NK-92 treated with Interleukin-12 subunit alpha and Interleukin-12 subunit beta, amount 100 ng/mL, for 24 hours (cell line): Measurements from ENCODE around the gene PARD3B.
"Not testable (repeated sequence)": the region's sequence is repeated elsewhere in the genome, so short reads cannot be mapped to it uniquely, and the experiment has no call there.

Experiments
- DNase-seq: peaks from one replicate; lab custom pipeline; 2025; lab: John Stamatoyannopoulos, UW

Gene PARD3B

GRCh38 chr2:204539019-204539385 lies 6.3 kb upstream of the PARD3B start:
- DNase-seq = no peak

- no peak for DNase-seq
Observed at GRCh38 chr2:204541637-204542036, 3.6 kb upstream of the PARD3B start.

- DNase-seq = no peak
Observed at GRCh38 chr2:204542982-204543608, 2.2 kb upstream of the PARD3B start.

- DNase-seq = no peak
Observed at GRCh38 chr2:204545861-204546735, 823 bp downstream of the PARD3B start.

- DNase-seq = no peak
Observed at GRCh38 chr2:204550751-204551511, 5.7 kb downstream of the PARD3B start.

GRCh38 chr2:204551512-204551863 lies 6.2 kb downstream of the PARD3B start:
- DNase-seq = no peak

- DNase-seq = no peak
Observed at GRCh38 chr2:204557604-204558003, 12.3 kb downstream of the PARD3B start.

- not testable (repeated sequence) for DNase-seq
Observed at GRCh38 chr2:204559358-204559757, 14.1 kb downstream of the PARD3B start.

GRCh38 chr2:204560902-204561301 lies 15.6 kb downstream of the PARD3B start:
- DNase-seq = no peak

GRCh38 chr2:204561771-204562170 lies 16.5 kb downstream of the PARD3B start:
- no peak for DNase-seq

- DNase-seq = no peak
Observed at GRCh38 chr2:204566439-204566838, 21.2 kb downstream of the PARD3B start.

GRCh38 chr2:204570421-204570820 lies 25.1 kb downstream of the PARD3B start:
- DNase-seq = no peak

- no peak for DNase-seq
Observed at GRCh38 chr2:204571041-204571440, 25.8 kb downstream of the PARD3B start.

- DNase-seq = no peak
Observed at GRCh38 chr2:204571911-204572310, 26.6 kb downstream of the PARD3B start.

GRCh38 chr2:204573221-204573620 lies 27.9 kb downstream of the PARD3B start:
- DNase-seq = no peak

GRCh38 chr2:204574486-204574885 lies 29.2 kb downstream of the PARD3B start:
- no peak for DNase-seq

- DNase-seq = no peak
Observed at GRCh38 chr2:204575463-204575862, 30.2 kb downstream of the PARD3B start.

- DNase-seq = no peak
Observed at GRCh38 chr2:204576362-204576979, 31.2 kb downstream of the PARD3B start.

GRCh38 chr2:204578928-204579598 lies 33.8 kb downstream of the PARD3B start:
- DNase-seq = no peak

GRCh38 chr2:204581946-204582345 lies 36.7 kb downstream of the PARD3B start:
- no peak for DNase-seq

- no peak for DNase-seq
Observed at GRCh38 chr2:204583773-204584172, 38.5 kb downstream of the PARD3B start.

- no peak for DNase-seq
Observed at GRCh38 chr2:204585930-204586329, 40.7 kb downstream of the PARD3B start.
